GM21619 (cell line): ENCODE results near the gene RIMBP2.
"Not testable (repeated sequence)": the region's sequence is repeated elsewhere in the genome, so short reads cannot be mapped to it uniquely, and the experiment has no call there.

Experiments
- ATAC-seq: cut with Tn5 transposase; IDR thresholded peaks from one replicate; pipeline ENCODE4 v1.9.1; 2021; ENCODE audit not compliant: unreplicated experiment

The RIMBP2 gene

GRCh38 chr12:130742112-130742511 is 26.0 kb upstream of the RIMBP2 start:
- no peak for ATAC-seq

GRCh38 chr12:130739571-130739970 is 23.5 kb upstream of the RIMBP2 start:
- no peak for ATAC-seq

- not testable (repeated sequence) for ATAC-seq
These were observed 22.3 kb upstream of the RIMBP2 start for GRCh38 chr12:130738403-130738802.

GRCh38 chr12:130737731-130738130 is 21.6 kb upstream of the RIMBP2 start:
- ATAC-seq = no peak

- no peak for ATAC-seq
These were observed 13.2 kb upstream of the RIMBP2 start for GRCh38 chr12:130729344-130729743.

- ATAC-seq = no peak
These were observed 12.3 kb upstream of the RIMBP2 start for GRCh38 chr12:130728158-130729058.

GRCh38 chr12:130719263-130719859 is 3.3 kb upstream of the RIMBP2 start:
- ATAC-seq = no peak

GRCh38 chr12:130717752-130718151 is 1.7 kb upstream of the RIMBP2 start:
- ATAC-seq = no peak

- no peak for ATAC-seq
These were observed 869 bp upstream of the RIMBP2 start for GRCh38 chr12:130716969-130717366.

- ATAC-seq = no peak
These were observed 725 bp downstream of the RIMBP2 start for GRCh38 chr12:130715150-130715997.

- ATAC-seq = no peak
These were observed 1.4 kb downstream of the RIMBP2 start for GRCh38 chr12:130714591-130715149.

- ATAC-seq = no peak
These were observed 2.0 kb downstream of the RIMBP2 start for GRCh38 chr12:130714091-130714590.

GRCh38 chr12:130713581-130713991 is 2.5 kb downstream of the RIMBP2 start:
- no peak for ATAC-seq

- ATAC-seq = no peak
These were observed 3.6 kb downstream of the RIMBP2 start for GRCh38 chr12:130712346-130713065.

GRCh38 chr12:130711756-130712155 is 4.3 kb downstream of the RIMBP2 start:
- ATAC-seq = no peak

- ATAC-seq = no peak
These were observed 5.4 kb downstream of the RIMBP2 start for GRCh38 chr12:130710733-130711080.

GRCh38 chr12:130709971-130710732 is 5.9 kb downstream of the RIMBP2 start:
- ATAC-seq = no peak

- no peak for ATAC-seq
These were observed 6.7 kb downstream of the RIMBP2 start for GRCh38 chr12:130709151-130709970.

GRCh38 chr12:130708648-130709047 is 7.5 kb downstream of the RIMBP2 start:
- ATAC-seq = no peak
